IMR-90 (cell line): ENCODE measurements around the gene KHK. TPM values are rescaled to one million over a fixed set of nuclear protein-coding genes. Genes with fewer than 3 reads are reported as not detected.

ENCODE experiments used
- ATAC-seq: fragments of 200-7000 bp; cut with Tn5 transposase; 2 replicates; pipeline ENCODE4 v1.9.1; 2020; ENCODE audit warnings: low read depth, mild to moderate bottlenecking, moderate library complexity
- BruUV-seq: library from RNA; stranded (reverse); fragments of 400-500 nt; replicated peaks from 2 replicates; lab custom pipeline; 2021; lab: Mats Ljungman, UMichigan
- CTCF ChIA-PET: fragments of 300-600 bp; formaldehyde crosslinking; extraction: SDS; loops from one replicate; lab custom pipeline; 2021; ENCODE audit warnings: antibody characterized with exemption; lab: Yijun Ruan, JAX
- POLR2A ChIA-PET: fragments of 300-600 bp; sonication (Branson Sonifier 250); formaldehyde crosslinking; loops from one replicate; lab custom pipeline; 2022; ENCODE audit warnings: antibody characterized with exemption; ENCODE audit not compliant: unreplicated experiment; lab: Charles Lee
- DNase-seq: peaks from one replicate; pipeline ENCODE4 v3.0.0; 2013
- H2AFZ ChIP-seq: replicated peaks from 2 replicates; pipeline ENCODE3; 2013; ENCODE audit warnings: low read length, mild to moderate bottlenecking; ENCODE audit not compliant: poor library complexity
- H2AK5ac ChIP-seq: 2 replicates; pipeline ENCODE4 v1.6.1; 2013; ENCODE audit warnings: low read depth, low read length, inconsistent platforms
- H2AK9ac ChIP-seq: replicated peaks from 2 replicates; pipeline ENCODE3; 2013; ENCODE audit warnings: mild to moderate bottlenecking, low read depth, low read length, moderate library complexity; ENCODE audit not compliant: poor library complexity
- H2BK120ac ChIP-seq: 2 replicates; pipeline ENCODE4 v1.6.1; 2013; ENCODE audit warnings: low read depth, low read length, inconsistent platforms
- H2BK15ac ChIP-seq: 3 replicates; pipeline ENCODE4 v1.6.1; 2013; ENCODE audit warnings: low read depth, low read length, inconsistent platforms
- H2BK20ac ChIP-seq: 2 replicates; pipeline ENCODE4 v1.6.1; 2013; ENCODE audit warnings: low read depth, mild to moderate bottlenecking, inconsistent platforms, low read length, moderate library complexity
- H2BK5ac ChIP-seq: 2 replicates; pipeline ENCODE4 v1.6.1; 2013; ENCODE audit warnings: mild to moderate bottlenecking, low read depth, low read length, inconsistent platforms; ENCODE audit not compliant: poor library complexity, severe bottlenecking
- H3K14ac ChIP-seq: replicated peaks from 2 replicates; pipeline ENCODE4 v1.6.1; 2013; ENCODE audit warnings: low read depth, low read length, inconsistent platforms
- H3K18ac ChIP-seq: 2 replicates; pipeline ENCODE4 v1.6.1; 2013; ENCODE audit warnings: low read depth, low read length, control low read depth
- H3K23ac ChIP-seq: 2 replicates; pipeline ENCODE4 v1.6.1; 2013; ENCODE audit warnings: low read depth, low read length, inconsistent platforms
- H3K27ac ChIP-seq: 2 replicates; pipeline ENCODE4 v1.5.1; 2013; ENCODE audit warnings: mild to moderate bottlenecking, control low read depth, low read length; ENCODE audit not compliant: insufficient read depth
- H3K27me3 ChIP-seq: 2 replicates; pipeline ENCODE4 v1.6.1; 2013; ENCODE audit warnings: low read length; ENCODE audit not compliant: control insufficient read depth, insufficient read depth
- H3K36me3 ChIP-seq: 2 replicates; pipeline ENCODE4 v1.6.1; 2013; ENCODE audit warnings: low read length, mixed read lengths; ENCODE audit not compliant: control insufficient read depth, insufficient read depth
- H3K4ac ChIP-seq: 2 replicates; pipeline ENCODE4 v1.6.1; 2013; ENCODE audit warnings: low read depth, low read length, inconsistent platforms
- H3K4me1 ChIP-seq: 2 replicates; pipeline ENCODE4 v1.6.1; 2013; ENCODE audit warnings: low read length, mixed read lengths; ENCODE audit not compliant: control insufficient read depth, insufficient read depth
- H3K4me2 ChIP-seq: 2 replicates; pipeline ENCODE4 v1.6.1; 2013; ENCODE audit warnings: low read depth, mild to moderate bottlenecking, control low read depth, low read length, moderate library complexity
- H3K4me3 ChIP-seq: 2 replicates; pipeline ENCODE4 v1.5.1; 2013; ENCODE audit warnings: low read depth, mild to moderate bottlenecking, control low read depth, low read length, moderate library complexity; ENCODE audit not compliant: insufficient read depth
- H3K56ac ChIP-seq: 2 replicates; pipeline ENCODE4 v1.6.1; 2013; ENCODE audit warnings: low read length, inconsistent platforms; ENCODE audit not compliant: insufficient read depth; ENCODE audit errors: extremely low read depth
- H3K79me1 ChIP-seq, 2 experiments: 2 replicates each; pipeline ENCODE4 v1.6.1; 2013; ENCODE audit warnings: low read length in 2 of 2, inconsistent platforms in 1 of 2, low read depth in 1 of 2
- H3K9ac ChIP-seq: 2 replicates; pipeline ENCODE4 v1.6.1; 2013; ENCODE audit warnings: low read depth, low read length, control low read depth
- H3K9me1 ChIP-seq: 2 replicates; pipeline ENCODE4 v1.6.1; 2013; ENCODE audit warnings: low read length, inconsistent platforms; ENCODE audit not compliant: insufficient read depth
- H3K9me3 ChIP-seq: 2 replicates; pipeline ENCODE4 v1.6.1; 2013; ENCODE audit warnings: low read length; ENCODE audit not compliant: control insufficient read depth, insufficient read depth
- H4K20me1 ChIP-seq: 2 replicates; pipeline ENCODE4 v1.6.1; 2013; ENCODE audit warnings: low read length, inconsistent platforms; ENCODE audit not compliant: insufficient read depth
- H4K5ac ChIP-seq: 2 replicates; pipeline ENCODE4 v1.6.1; 2013; ENCODE audit warnings: mild to moderate bottlenecking, low read depth, low read length, control low read depth
- H4K8ac ChIP-seq, 2 experiments: 2 replicates each; pipeline ENCODE4 v1.6.1; 2013; ENCODE audit warnings: low read depth in 2 of 2, low read length in 2 of 2, control low read depth in 1 of 2, inconsistent platforms in 1 of 2
- H4K91ac ChIP-seq: 2 replicates; pipeline ENCODE4 v1.6.1; 2013; ENCODE audit warnings: low read depth, low read length, inconsistent platforms; ENCODE audit not compliant: insufficient read depth
- CHD1 ChIP-seq: IDR thresholded peaks from 2 replicates; pipeline ENCODE4 v1.6.1; 2012; ENCODE audit warnings: low read depth, low read length, improper control_type of control experiment
- RAD21 ChIP-seq: IDR thresholded peaks from 2 replicates; pipeline ENCODE4 v1.6.1; 2012; ENCODE audit warnings: low read length, improper control_type of control experiment
- WGBS, 2 experiments: methylation state at CpG; one replicate each; pipeline versions ENCODE4 v1.1.5 to v1.1.7; 2013; ENCODE audit warnings: missing lambda C conversion rate in 2 of 2; ENCODE audit not compliant: insufficient read length in 1 of 2; ENCODE audit errors: extremely low coverage in 2 of 2; 5-methylcytosine and 5-hydroxymethylcytosine counted together
- dilution Hi-C: fragments of 300-500 bp; cut with HindIII; formaldehyde crosslinking; loops from one replicate; pipeline ENCODE4 v1.14.3; 2018; ENCODE audit warnings: low sequenced_read_pairs; ENCODE audit not compliant: unreplicated experiment
- in situ Hi-C: fragments of 300-500 bp; cut with MboI; formaldehyde crosslinking; loops from 3 replicates; pipeline ENCODE4 v1.14.3; 2019; ENCODE audit warnings: low sequenced_read_pairs, inconsistent platforms, mixed read lengths
- intact Hi-C: fragments of 100-400 bp; cut with micrococcal nuclease; formaldehyde crosslinking; loops from 2 replicates; pipeline ENCODE4 v1.10.0; 2022
- polyA plus RNA-seq, 3 experiments: library from polyadenylated mRNA; depleted of rRNA; stranded (reverse); fragments of >200 nt; gene quantifications; 2 replicates each; pipeline ENCODE4 v1.2.3, GENCODE V29; 2012; ENCODE audit warnings: low replicate concordance in 1 of 3
- total RNA-seq: library from RNA; depleted of rRNA; stranded (reverse); fragments of >200 nt; gene quantifications from 2 replicates; pipeline ENCODE4 v1.2.3, GENCODE V29; 2012

KHK gene
- total and polyA plus RNA-seq, 2 of the 4 experiments (the other 2 are of a cell fraction) = 0.72 to 0.82 TPM

DNA sequence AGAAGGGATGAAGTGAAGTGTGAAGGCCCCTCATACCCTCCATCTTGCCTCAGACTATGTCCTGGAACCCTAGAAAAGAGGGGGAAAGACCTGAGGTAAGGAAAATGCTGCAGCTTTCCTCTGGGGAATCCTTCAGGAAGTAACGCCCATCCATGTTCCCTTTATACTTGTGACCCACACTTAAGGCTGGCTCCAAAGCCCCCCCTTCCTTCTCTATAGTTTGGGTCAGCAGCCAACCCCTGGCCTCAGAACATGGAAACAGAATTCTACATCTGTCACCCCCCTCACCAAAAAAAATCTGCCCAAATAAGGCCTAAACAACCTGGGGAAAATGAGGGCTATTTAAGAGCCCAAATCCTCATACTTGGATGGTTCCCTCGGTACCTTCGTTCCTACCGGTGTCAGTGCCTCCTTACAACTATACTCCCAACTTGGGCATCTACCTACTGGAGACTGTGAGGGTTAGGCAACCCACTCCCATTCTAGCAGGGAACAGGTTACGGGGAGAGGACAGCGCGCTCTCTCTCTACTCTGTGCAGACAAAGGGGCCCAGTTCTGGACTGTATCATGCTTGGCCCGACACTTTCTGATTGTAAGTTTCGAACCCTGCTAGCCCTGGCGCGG lies 15.8 kb upstream of the KHK start:
- peaks cover 27% of the 10 kb centered on the region for H3K9me1 ChIP-seq
- H2BK120ac ChIP-seq = peak overlapping the region; percentile 64
- H3K14ac ChIP-seq = peak overlapping the region; percentile 100
- peaks cover 30% of the 10 kb centered on the region for H3K36me3 ChIP-seq
- no peaks in the 10 kb centered on the region for H3K9me3 ChIP-seq
- TF ChIP-seq CHD1 = 0 out of 2 replicates have a peak, but pooled peaks have one; percentile 25
- TF ChIP-seq RAD21 = no peak
- peak overlapping the region; percentile 90 for H3K56ac ChIP-seq
- H2BK5ac ChIP-seq = peak overlapping the region; percentile 83
- H3K23ac ChIP-seq = peak overlapping the region; percentile 100
- H2AK5ac ChIP-seq = peak overlapping the region; percentile 99
- no peak overlapping the region for H2BK20ac ChIP-seq
- dilution Hi-C loops = no loop called here
- H3K4me2 ChIP-seq = peak overlapping the region; percentile 99
- H3K27me3 ChIP-seq = no peaks in the 10 kb centered on the region
- ATAC-seq = 0 out of 2 replicates have a peak, but pooled peaks have one; percentile 0
- intact Hi-C loops = loop anchor here (2.0 to 5.0 kb wide), 2 partner anchors 20 to 108 kb away; partner anchors contain the start of gene AGBL5
- BruUV-seq = TSS peak; percentile 66
- peaks cover 34% of the 10 kb centered on the region for H3K4me1 ChIP-seq
- peak overlapping the region; percentile 99 for H3K9ac ChIP-seq
- H3K27ac ChIP-seq = peak overlapping the region; percentile 97
- 3% methylated on average over 6 of the region's 11 CpGs; no CpG with 5 or more reads in 1 of the 2 experiments for WGBS, 2 experiments
- in situ Hi-C loops = no loop called here
- no peak for DNase-seq
- peaks cover 20% of the 10 kb centered on the region for H4K20me1 ChIP-seq
- H3K79me1 ChIP-seq = peaks cover 36 to 51% of the 10 kb centered on the region in 2 experiments
- peak overlapping the region; percentile 52 for H3K18ac ChIP-seq
- H4K5ac ChIP-seq = peak overlapping the region; percentile 89
- H4K8ac ChIP-seq = peak overlapping the region; percentile 88 to 96
- CTCF ChIA-PET = no interaction called here
- peak overlapping the region; percentile 98 for H2AK9ac ChIP-seq
- H3K4me3 ChIP-seq = peak overlapping the region; percentile 86
- H4K91ac ChIP-seq = peak overlapping the region; percentile 76
- H2AFZ ChIP-seq = peak overlapping the region; percentile 83
- POLR2A ChIA-PET = interaction anchor here (0.8 kb wide), 1 partner anchor 10 kb away, joined by 3 read pairs; no protein-coding TSS in a partner anchor
- H3K4ac ChIP-seq = peak overlapping the region; percentile 99
- H2BK15ac ChIP-seq = no peak overlapping the region; the same call in 2 of the 3 replicates
